DOHH2 (cell line): ENCODE measurements around the gene NR3C2.

Source experiments
- EZH2phosphoT487 ChIP-seq: fragments of 200-600 bp; sonication (generic); IDR thresholded peaks from 2 replicates; pipeline ENCODE4 v1.6.1; 2017; ENCODE audit warnings: borderline replicate concordance, mild to moderate bottlenecking, antibody characterized with exemption, low read length, moderate library complexity, mixed read lengths
- TF ChIP-seq, protein P1 (sequence below): fragments of 200-600 bp; sonication (generic); IDR thresholded peaks from one replicate; pipeline ENCODE4 v1.5.1; 2014; ENCODE audit warnings: antibody characterized with exemption, mild to moderate bottlenecking, low read depth, low read length; ENCODE audit not compliant: poor library complexity, severe bottlenecking

DNA sequence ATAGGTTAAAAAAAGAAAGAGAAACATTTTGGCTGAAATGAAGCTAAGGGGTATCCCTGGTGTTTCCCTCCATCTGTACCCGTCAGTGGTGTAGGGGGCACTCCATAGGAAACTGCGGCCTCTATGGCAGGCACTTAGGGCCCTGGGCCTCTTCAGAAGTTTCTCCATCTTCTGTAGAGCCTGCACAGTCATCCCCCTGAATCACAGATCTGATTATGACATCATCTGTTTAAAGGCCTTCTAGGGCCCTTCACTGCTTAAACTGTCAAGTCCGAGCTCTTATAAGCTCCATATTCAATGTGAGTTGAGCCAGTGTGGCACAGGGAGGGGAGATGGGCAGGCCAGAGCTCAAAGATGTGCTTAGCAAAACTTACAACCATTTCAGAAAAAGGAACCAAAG is 241.3 kb downstream of the NR3C2 start:
- TF ChIP-seq, protein P1, sequence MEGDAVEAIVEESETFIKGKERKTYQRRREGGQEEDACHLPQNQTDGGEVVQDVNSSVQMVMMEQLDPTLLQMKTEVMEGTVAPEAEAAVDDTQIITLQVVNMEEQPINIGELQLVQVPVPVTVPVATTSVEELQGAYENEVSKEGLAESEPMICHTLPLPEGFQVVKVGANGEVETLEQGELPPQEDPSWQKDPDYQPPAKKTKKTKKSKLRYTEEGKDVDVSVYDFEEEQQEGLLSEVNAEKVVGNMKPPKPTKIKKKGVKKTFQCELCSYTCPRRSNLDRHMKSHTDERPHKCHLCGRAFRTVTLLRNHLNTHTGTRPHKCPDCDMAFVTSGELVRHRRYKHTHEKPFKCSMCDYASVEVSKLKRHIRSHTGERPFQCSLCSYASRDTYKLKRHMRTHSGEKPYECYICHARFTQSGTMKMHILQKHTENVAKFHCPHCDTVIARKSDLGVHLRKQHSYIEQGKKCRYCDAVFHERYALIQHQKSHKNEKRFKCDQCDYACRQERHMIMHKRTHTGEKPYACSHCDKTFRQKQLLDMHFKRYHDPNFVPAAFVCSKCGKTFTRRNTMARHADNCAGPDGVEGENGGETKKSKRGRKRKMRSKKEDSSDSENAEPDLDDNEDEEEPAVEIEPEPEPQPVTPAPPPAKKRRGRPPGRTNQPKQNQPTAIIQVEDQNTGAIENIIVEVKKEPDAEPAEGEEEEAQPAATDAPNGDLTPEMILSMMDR: no peak
- TF ChIP-seq EZH2phosphoT487: no peak
